GM12878 (cell line): ENCODE measurements around the gene SLC26A8. TPM values are rescaled to one million over a fixed set of nuclear protein-coding genes. Genes with fewer than 3 reads are reported as not detected.

Source experiments
- ATAC-seq: fragments of 200-7000 bp; cut with Tn5 transposase; 3 replicates; pipeline ENCODE4 v1.9.1; 2020; ENCODE audit warnings: mild to moderate bottlenecking, moderate library complexity
- BruUV-seq: library from RNA; stranded (reverse); fragments of 400-500 nt; replicated peaks from 2 replicates; lab custom pipeline; 2021; lab: Mats Ljungman, UMichigan
- CTCF ChIA-PET: fragments of 300-600 bp; sonication (Branson Sonifier 250); formaldehyde crosslinking; extraction: SDS; loops from one replicate; lab custom pipeline; 2021; ENCODE audit warnings: inconsistent platforms; lab: Yijun Ruan, JAX
- POLR2A ChIA-PET: fragments of 350-600 bp; formaldehyde crosslinking; extraction: SDS; loops from one replicate; lab custom pipeline; 2021; ENCODE audit warnings: inconsistent platforms; lab: Charles Lee
- RAD21 ChIA-PET: fragments of 300-600 bp; sonication (Branson Sonifier 250); formaldehyde crosslinking; loops from one replicate; lab custom pipeline; 2023; ENCODE audit warnings: antibody characterized with exemption; ENCODE audit not compliant: unreplicated experiment; lab: Charles Lee
- SMC1A ChIA-PET: fragments of 300-600 bp; sonication (Branson Sonifier 250); formaldehyde crosslinking; loops from one replicate; lab custom pipeline; 2023; ENCODE audit not compliant: unreplicated experiment, uncharacterized antibody; lab: Charles Lee
- DNase-seq: peaks from one replicate; pipeline ENCODE4 v3.0.0-alpha.2; 2011; ENCODE audit warnings: low read depth, low spot score
- FAIRE-seq: peaks from 3 replicates; lab custom pipeline; 2011; peaks lifted over from hg19 to GRCh38; lab: Jason Lieb, UNC
- H2AFZ ChIP-seq: 2 replicates; pipeline ENCODE4 v1.6.0; 2011; ENCODE audit warnings: low read depth, low read length, control low read depth; ENCODE audit not compliant: control insufficient read depth
- H3K27ac ChIP-seq: 2 replicates; pipeline ENCODE4 v1.5.1; 2011; ENCODE audit warnings: control low read depth; ENCODE audit not compliant: control insufficient read depth, insufficient read depth
- H3K27me3 ChIP-seq, 2 experiments: replicated peaks in 1 of 2; 2 replicates each; pipeline versions ENCODE4 v1.6.0 to v1.6.1; 2011; ENCODE audit warnings: low read length in 1 of 2; ENCODE audit not compliant: control insufficient read depth in 2 of 2, insufficient read depth in 2 of 2
- H3K36me3 ChIP-seq, 2 experiments: 2 replicates each; pipeline ENCODE4 v1.5.1; 2011; ENCODE audit warnings: low read length in 1 of 2; ENCODE audit not compliant: control insufficient read depth in 2 of 2, insufficient read depth in 2 of 2
- H3K4me1 ChIP-seq: 2 replicates; pipeline ENCODE4 v1.6.1; 2011; ENCODE audit warnings: mild to moderate bottlenecking, low read length, moderate library complexity, mixed read lengths; ENCODE audit not compliant: control insufficient read depth, insufficient read depth
- H3K4me2 ChIP-seq: 2 replicates; pipeline ENCODE4 v1.6.0; 2011; ENCODE audit warnings: control low read depth; ENCODE audit not compliant: control insufficient read depth, insufficient read depth
- H3K4me3 ChIP-seq: fragments of 200-600 bp; sonication (generic); 2 replicates; pipeline ENCODE4 v1.5.1; 2016
- H3K79me2 ChIP-seq: 2 replicates; pipeline ENCODE4 v1.6.0; 2011; ENCODE audit warnings: low read length; ENCODE audit not compliant: control insufficient read depth, insufficient read depth
- H3K9ac ChIP-seq: 2 replicates; pipeline ENCODE4 v1.8.0; 2011; ENCODE audit warnings: low read length, control low read depth, mixed read lengths; ENCODE audit not compliant: control insufficient read depth, insufficient read depth
- H3K9me3 ChIP-seq: replicated peaks from 3 replicates; pipeline ENCODE4 v1.5.1; 2011; ENCODE audit warnings: mild to moderate bottlenecking, low read length; ENCODE audit not compliant: control insufficient read depth, insufficient read depth
- H4K20me1 ChIP-seq: 2 replicates; pipeline ENCODE4 v1.6.0; 2011; ENCODE audit not compliant: control insufficient read depth, insufficient read depth
- BMI1 ChIP-seq: fragments of 450-650 bp; IDR thresholded peaks from 2 replicates; pipeline ENCODE4 v1.6.1; 2016; ENCODE audit warnings: mild to moderate bottlenecking, moderate library complexity, borderline replicate concordance
- EP300 ChIP-seq, 2 experiments: fragments of 150-350 bp in 1 of 2; IDR thresholded peaks; 2 replicates each; pipeline ENCODE4 v1.6.1; 2011 to 2012; ENCODE audit warnings: low read depth in 2 of 2, low read length in 2 of 2, borderline replicate concordance in 1 of 2, improper control_type of control experiment in 1 of 2, inconsistent platforms in 1 of 2; ENCODE audit not compliant: control insufficient read depth in 1 of 2
- KLF5 ChIP-seq: fragments of 450-650 bp; IDR thresholded peaks from 2 replicates; pipeline ENCODE4 v1.6.1; 2014; ENCODE audit warnings: mild to moderate bottlenecking; ENCODE audit not compliant: partially characterized antibody
- NRF1 ChIP-seq: conservative IDR thresholded peaks from 2 replicates; pipeline ENCODE4 v1.6.1; 2011; ENCODE audit warnings: mild to moderate bottlenecking, low read depth, low read length, improper control_type of control experiment
- WGBS: methylation state at CpG from one replicate; pipeline ENCODE4 v1.1.6; 2016; ENCODE audit warnings: low lambda C conversion rate; ENCODE audit not compliant: insufficient replicate concordance, insufficient coverage; ENCODE audit errors: missing lambda C conversion rate; 5-methylcytosine and 5-hydroxymethylcytosine counted together
- in situ Hi-C: fragments of 300-500 bp; cut with MboI; formaldehyde crosslinking; loops from 9 replicates; pipeline ENCODE4 v1.14.3; 2018; ENCODE audit warnings: mixed read lengths
- intact Hi-C: fragments of 100-400 bp; cut with micrococcal nuclease; formaldehyde crosslinking; loops from one replicate; pipeline ENCODE4 v1.14.2; 2022; ENCODE audit not compliant: unreplicated experiment
- polyA plus RNA-seq, 11 experiments: library from polyadenylated mRNA; depleted of rRNA in 4 of 11; unstranded in 6 of 11; stranded (reverse) in 5 of 11; fragments of >200 nt; fragmentation: Nextera tagmentation in 4 of 11; fragmentation: Illumina TruSeq in 1 of 11; extraction: Ambion mirVana in 4 of 11; extraction: Trizol in 1 of 11; gene quantifications; 1 replicate in 1 of 11; 2 replicates in 10 of 11; pipeline versions ENCODE4 v1.2.1 to v1.2.3, GENCODE V29; 2011 to 2016; ENCODE audit warnings: inconsistent platforms in 2 of 11, missing spikeins in 2 of 11, low read depth in 1 of 11
- total RNA-seq, 4 experiments: library from RNA; depleted of rRNA in 3 of 4; stranded (reverse); fragments of >200 nt in 3 of 4; fragmentation: Illumina TruSeq in 1 of 4; extraction: Trizol in 1 of 4; gene quantifications; 2 replicates each; pipeline versions ENCODE4 v1.2.1 to v1.2.3, GENCODE V29; 2013 to 2021
- TF ChIP-seq, protein P1 (sequence below): fragments of 450-650 bp; IDR thresholded peaks from 2 replicates; pipeline ENCODE4 v1.6.1; 2017; ENCODE audit warnings: low read depth, mild to moderate bottlenecking, moderate library complexity
- TF ChIP-seq, protein P2 (sequence below): IDR thresholded peaks from 2 replicates; pipeline ENCODE4 v1.6.1; 2012; ENCODE audit warnings: improper control_type of control experiment, low read depth, low read length; ENCODE audit not compliant: insufficient replicate concordance

The SLC26A8 gene
- total and polyA plus RNA-seq, 10 of the 15 experiments (the other 5 are each of a cell fraction or from before 2014, with no cell fraction given): 0.09 to 0.95 (median 0.27) TPM; not detected in 2

DNA sequence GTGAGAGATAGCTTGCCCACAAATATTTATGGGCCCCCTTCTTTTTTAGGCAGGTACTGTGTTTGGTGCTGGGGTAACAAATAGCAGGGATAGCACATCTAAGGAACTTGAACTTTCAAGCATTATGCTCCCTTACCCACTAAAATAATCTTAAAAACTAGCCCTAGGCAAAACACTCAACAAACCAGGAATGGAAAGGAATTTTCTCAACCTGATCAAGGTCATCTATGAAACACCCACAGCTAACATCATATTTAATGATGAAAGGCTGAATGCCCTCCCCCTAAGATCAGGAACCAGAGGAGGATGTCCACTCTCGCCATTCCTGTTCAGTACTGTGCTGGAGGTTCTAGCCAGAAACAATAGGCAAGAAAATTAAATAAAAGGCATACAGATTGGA lies 94.8 kb downstream of the SLC26A8 start:
- no peaks in the 10 kb centered on the region; a peak in 1 of 4 replicates for H3K36me3 ChIP-seq
- TF ChIP-seq EP300 (IDR thresholded peaks at IDR 0.05; ENCODE audit: borderline replicate concordance in 1 of 2, control insufficient read depth in 1 of 2, low read depth in 2 of 2, low read length in 2 of 2): no peak
- no peak for TF ChIP-seq BMI1
- no peak for TF ChIP-seq KLF5
- TF ChIP-seq NRF1: no peak
- H3K27me3 ChIP-seq: no peaks in the 10 kb centered on the region
- intact Hi-C loops: no loop called here
- H2AFZ ChIP-seq: no peak overlapping the region
- ATAC-seq (no peak), DNase-seq (no peak), FAIRE-seq (no peak)
- WGBS: 92% methylated on average over 1 of the region's 1 CpG
- H3K27ac ChIP-seq: no peak overlapping the region
- no peak overlapping the region for H3K4me2 ChIP-seq
- in situ Hi-C loops: no loop called here
- no peak overlapping the region for H3K4me3 ChIP-seq
- no TSS peak for BruUV-seq
- H4K20me1 ChIP-seq: no peaks in the 10 kb centered on the region
- POLR2A ChIA-PET: interaction anchor here (0.6 to 0.7 kb wide), 2 partner anchors 49 to 1145 kb away, joined by 3 to 4 read pairs; no protein-coding TSS in a partner anchor
- H3K9ac ChIP-seq: no peak overlapping the region
- no peaks in the 10 kb centered on the region for H3K4me1 ChIP-seq
- H3K9me3 ChIP-seq: no peaks in the 10 kb centered on the region
- CTCF ChIA-PET: no interaction called here
- RAD21 ChIA-PET: no interaction called here
- no peaks in the 10 kb centered on the region for H3K79me2 ChIP-seq
- SMC1A ChIA-PET: interaction anchor here (0.8 kb wide), 1 partner anchor 63 kb away, joined by 3 read pairs; no protein-coding TSS in a partner anchor

DNA sequence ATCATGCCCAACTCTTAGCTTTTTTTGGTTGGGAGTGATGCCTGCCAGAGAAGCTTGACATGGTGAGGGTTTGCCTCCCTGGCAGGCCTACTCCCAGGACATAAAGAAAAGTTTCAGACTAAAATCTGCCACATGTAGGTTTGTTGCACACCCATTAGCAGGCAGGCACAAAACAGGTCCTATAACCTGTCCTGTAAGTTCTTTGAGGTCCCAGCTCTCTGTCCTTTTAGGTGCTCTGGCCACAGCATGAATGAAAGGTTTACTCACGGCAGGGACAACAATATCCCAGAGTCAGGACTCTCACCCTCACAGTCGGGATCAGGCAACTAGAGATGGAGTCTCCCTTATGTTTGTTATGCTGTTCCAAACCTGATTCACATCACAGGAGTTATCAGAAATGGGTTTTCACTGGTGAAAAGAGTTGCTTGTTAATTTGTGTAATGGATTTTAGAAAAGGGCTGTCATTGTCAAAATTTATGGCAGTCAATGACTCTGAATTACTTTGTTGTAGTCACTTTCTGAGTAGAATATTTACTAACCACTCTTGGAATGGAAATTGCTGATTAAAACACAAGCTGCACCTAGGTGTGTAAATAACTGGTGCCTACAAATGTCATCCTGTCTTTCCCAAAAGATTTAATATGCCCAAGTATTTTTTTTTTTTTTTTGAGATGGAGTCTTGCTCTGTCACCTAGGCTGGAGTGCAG lies 97.8 kb downstream of the SLC26A8 start:
- no peak for DNase-seq
- no peak for TF ChIP-seq KLF5
- TF ChIP-seq, protein P1, sequence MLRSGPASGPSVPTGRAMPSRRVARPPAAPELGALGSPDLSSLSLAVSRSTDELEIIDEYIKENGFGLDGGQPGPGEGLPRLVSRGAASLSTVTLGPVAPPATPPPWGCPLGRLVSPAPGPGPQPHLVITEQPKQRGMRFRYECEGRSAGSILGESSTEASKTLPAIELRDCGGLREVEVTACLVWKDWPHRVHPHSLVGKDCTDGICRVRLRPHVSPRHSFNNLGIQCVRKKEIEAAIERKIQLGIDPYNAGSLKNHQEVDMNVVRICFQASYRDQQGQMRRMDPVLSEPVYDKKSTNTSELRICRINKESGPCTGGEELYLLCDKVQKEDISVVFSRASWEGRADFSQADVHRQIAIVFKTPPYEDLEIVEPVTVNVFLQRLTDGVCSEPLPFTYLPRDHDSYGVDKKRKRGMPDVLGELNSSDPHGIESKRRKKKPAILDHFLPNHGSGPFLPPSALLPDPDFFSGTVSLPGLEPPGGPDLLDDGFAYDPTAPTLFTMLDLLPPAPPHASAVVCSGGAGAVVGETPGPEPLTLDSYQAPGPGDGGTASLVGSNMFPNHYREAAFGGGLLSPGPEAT: no peak
- TF ChIP-seq, protein P2, sequence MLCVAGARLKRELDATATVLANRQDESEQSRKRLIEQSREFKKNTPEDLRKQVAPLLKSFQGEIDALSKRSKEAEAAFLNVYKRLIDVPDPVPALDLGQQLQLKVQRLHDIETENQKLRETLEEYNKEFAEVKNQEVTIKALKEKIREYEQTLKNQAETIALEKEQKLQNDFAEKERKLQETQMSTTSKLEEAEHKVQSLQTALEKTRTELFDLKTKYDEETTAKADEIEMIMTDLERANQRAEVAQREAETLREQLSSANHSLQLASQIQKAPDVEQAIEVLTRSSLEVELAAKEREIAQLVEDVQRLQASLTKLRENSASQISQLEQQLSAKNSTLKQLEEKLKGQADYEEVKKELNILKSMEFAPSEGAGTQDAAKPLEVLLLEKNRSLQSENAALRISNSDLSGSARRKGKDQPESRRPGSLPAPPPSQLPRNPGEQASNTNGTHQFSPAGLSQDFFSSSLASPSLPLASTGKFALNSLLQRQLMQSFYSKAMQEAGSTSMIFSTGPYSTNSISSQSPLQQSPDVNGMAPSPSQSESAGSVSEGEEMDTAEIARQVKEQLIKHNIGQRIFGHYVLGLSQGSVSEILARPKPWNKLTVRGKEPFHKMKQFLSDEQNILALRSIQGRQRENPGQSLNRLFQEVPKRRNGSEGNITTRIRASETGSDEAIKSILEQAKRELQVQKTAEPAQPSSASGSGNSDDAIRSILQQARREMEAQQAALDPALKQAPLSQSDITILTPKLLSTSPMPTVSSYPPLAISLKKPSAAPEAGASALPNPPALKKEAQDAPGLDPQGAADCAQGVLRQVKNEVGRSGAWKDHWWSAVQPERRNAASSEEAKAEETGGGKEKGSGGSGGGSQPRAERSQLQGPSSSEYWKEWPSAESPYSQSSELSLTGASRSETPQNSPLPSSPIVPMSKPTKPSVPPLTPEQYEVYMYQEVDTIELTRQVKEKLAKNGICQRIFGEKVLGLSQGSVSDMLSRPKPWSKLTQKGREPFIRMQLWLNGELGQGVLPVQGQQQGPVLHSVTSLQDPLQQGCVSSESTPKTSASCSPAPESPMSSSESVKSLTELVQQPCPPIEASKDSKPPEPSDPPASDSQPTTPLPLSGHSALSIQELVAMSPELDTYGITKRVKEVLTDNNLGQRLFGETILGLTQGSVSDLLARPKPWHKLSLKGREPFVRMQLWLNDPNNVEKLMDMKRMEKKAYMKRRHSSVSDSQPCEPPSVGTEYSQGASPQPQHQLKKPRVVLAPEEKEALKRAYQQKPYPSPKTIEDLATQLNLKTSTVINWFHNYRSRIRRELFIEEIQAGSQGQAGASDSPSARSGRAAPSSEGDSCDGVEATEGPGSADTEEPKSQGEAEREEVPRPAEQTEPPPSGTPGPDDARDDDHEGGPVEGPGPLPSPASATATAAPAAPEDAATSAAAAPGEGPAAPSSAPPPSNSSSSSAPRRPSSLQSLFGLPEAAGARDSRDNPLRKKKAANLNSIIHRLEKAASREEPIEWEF: no peak

More for the DNA sequence above, 97.8 kb downstream of the SLC26A8 start:
- Histone ChIP-seq H3K9ac (no peak overlapping the region), H3K4me2 (no peak overlapping the region), H3K27ac (no peak overlapping the region), H4K20me1 (no peaks in the 10 kb centered on the region), H3K36me3 (no peaks in the 10 kb centered on the region), H3K4me3 (no peak overlapping the region), H3K79me2 (no peaks in the 10 kb centered on the region; the same call in none of the 2 replicates), H3K4me1 (no peaks in the 10 kb centered on the region), H2AFZ (no peak overlapping the region), H3K9me3 (no peaks in the 10 kb centered on the region), H3K27me3 (no peaks in the 10 kb centered on the region)
- BruUV-seq: no TSS peak
- ChIA-PET POLR2A (no interaction called here), SMC1A (no interaction called here), RAD21 (no interaction called here), CTCF (interaction anchor here (0.6 kb wide), 1 partner anchor 613 kb away, joined by 3 read pairs; no protein-coding TSS in a partner anchor)
- in situ Hi-C loops: no loop called here
- WGBS: 94% methylated on average over 2 of the region's 2 CpGs
- ATAC-seq: no peak
- intact Hi-C loops: no loop called here
- FAIRE-seq: no peak
